GM12875 (cell line): Measurements from ENCODE around the gene UTP25.
"Not testable (repeated sequence)": the region's sequence is repeated elsewhere in the genome, so short reads cannot be mapped to it uniquely, and the experiment has no call there.

Experiments
- H3K4me3 ChIP-seq: one replicate; pipeline ENCODE4 v1.5.1; 2011; ENCODE audit warnings: low read depth, low read length, control low read depth
- TF ChIP-seq, protein P1 (sequence below): IDR thresholded peaks from 2 replicates; pipeline ENCODE4 v1.5.1; 2011; ENCODE audit warnings: low read depth, mild to moderate bottlenecking, control low read depth, inconsistent platforms, low read length, moderate library complexity, borderline replicate concordance; ENCODE audit not compliant: insufficient read depth

The UTP25 gene

DNA sequence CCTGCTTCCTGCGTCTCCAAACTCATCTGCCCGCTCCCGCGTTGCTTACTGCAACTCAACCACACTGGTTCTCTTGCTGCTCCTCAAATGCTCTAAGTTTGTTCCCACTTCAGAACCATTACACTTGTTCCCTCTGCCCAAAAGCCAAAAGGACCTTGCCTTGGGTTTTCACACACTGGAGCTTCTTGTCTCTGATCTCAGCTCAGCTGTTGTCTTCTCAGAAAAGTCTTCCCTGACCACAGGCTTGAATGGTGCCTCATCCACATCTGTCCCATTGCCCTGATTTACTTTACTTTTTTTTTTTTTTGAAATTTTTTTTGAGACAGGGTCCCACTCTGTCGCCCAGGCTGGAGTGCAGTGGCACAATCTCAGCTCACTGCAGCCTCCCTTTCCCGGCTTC lies 66.0 kb downstream of the UTP25 start:
- TF ChIP-seq, protein P1, sequence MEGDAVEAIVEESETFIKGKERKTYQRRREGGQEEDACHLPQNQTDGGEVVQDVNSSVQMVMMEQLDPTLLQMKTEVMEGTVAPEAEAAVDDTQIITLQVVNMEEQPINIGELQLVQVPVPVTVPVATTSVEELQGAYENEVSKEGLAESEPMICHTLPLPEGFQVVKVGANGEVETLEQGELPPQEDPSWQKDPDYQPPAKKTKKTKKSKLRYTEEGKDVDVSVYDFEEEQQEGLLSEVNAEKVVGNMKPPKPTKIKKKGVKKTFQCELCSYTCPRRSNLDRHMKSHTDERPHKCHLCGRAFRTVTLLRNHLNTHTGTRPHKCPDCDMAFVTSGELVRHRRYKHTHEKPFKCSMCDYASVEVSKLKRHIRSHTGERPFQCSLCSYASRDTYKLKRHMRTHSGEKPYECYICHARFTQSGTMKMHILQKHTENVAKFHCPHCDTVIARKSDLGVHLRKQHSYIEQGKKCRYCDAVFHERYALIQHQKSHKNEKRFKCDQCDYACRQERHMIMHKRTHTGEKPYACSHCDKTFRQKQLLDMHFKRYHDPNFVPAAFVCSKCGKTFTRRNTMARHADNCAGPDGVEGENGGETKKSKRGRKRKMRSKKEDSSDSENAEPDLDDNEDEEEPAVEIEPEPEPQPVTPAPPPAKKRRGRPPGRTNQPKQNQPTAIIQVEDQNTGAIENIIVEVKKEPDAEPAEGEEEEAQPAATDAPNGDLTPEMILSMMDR, result no peak
- H3K4me3 ChIP-seq, result no peak overlapping the region

DNA sequence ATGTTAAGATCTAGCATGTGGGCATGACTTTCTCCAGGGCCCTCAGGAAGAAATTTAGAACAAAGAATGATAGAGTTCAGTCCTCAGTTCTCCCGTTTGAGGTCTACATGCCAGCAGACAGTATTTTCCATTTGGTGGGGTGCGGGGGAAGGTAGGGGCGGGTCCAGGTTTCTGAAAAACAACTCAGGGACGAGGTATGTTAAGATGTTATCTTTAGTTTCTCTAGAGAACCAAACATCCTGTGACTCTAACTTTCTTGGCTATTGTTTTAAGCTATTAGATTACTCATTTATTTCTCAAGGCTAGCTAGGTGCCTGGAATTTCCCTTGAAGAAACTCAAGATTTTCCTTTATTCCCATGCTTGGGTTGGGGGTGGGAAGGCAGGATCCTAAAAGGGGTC lies 67.9 kb downstream of the UTP25 start:
- TF ChIP-seq, protein P1, result no peak
- no peak overlapping the region for H3K4me3 ChIP-seq

DNA sequence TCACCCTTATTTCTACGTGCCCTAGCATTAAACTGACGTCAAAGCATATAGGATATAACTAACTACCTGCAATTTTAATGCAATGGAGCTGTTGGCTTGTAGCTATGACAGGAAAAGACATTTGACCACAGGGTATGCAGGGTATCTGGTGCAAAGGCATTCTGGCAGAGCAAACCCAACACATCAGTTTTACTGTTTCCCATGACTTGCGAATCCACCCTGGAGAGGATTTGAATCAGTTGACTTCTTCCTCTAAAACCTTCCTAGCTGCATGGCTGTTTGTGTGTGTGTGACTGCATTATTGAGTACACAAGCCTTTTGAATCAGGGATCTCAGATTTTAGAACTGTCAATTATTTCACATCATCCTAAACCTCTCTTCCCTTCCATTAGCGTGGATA lies 68.6 kb downstream of the UTP25 start:
- H3K4me3 ChIP-seq, result no peak overlapping the region
- TF ChIP-seq, protein P1, result no peak

DNA sequence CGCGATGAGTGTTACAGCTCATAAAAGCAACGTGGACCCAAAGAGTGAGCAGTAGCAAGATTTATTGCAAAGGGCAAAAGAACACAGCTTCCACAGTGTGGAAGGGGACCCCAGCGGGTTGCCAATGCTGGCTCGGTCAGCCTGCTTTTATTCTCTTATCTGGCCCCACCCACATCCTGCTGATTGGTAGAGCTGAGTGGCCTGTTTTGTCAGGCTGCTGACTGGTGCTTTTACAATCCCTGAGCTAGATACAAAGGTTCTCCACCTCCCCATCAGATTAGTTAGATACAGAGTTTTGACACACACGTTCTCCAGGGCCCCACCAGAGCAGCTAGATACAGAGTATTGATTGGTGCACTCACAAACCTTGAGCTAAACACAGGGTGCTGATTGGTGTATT lies 70.5 kb downstream of the UTP25 start:
- H3K4me3 ChIP-seq, result not testable (repeated sequence)

DNA sequence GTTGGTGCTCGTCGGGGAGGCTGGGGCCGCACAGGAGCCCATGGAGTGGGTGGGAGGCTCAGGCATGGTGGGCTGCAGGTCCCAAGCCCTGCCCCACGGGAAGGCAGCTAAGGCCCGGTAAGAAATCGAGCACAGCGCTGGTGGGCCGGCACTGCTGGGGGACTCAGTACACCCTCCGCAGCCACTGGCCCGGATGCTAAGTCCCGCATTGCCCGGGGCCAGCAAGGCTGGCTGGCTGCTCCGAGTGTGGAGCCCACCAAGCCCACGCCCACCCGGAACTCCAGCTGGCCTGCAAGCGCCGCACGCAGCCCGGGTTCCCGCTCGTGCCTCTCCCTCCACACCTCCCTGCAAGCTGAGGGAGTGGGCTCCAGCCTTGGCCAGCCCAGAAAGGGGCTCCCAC lies 71.1 kb downstream of the UTP25 start:
- not testable (repeated sequence) for H3K4me3 ChIP-seq

DNA sequence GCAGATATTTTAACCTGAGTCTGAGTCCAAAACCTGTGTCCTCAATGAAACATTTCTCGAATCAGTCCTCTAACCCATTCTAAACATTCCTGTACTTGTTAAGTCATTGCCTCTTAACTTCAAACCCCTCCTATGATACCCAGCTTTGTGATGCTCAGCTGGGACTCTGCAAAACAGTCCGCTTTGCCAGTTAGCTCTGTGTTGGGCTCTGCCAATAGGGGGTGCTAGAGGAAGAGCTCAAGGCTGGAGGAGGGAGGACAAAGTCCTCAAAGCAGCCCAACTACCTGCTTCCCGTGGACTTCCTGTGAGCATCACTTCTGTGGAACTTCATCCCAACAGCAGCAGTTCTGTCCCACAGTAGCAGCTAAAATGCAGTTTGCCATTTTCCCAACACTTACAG lies 72.2 kb downstream of the UTP25 start:
- H3K4me3 ChIP-seq, result no peak overlapping the region
- TF ChIP-seq, protein P1, result peak; percentile 77

DNA sequence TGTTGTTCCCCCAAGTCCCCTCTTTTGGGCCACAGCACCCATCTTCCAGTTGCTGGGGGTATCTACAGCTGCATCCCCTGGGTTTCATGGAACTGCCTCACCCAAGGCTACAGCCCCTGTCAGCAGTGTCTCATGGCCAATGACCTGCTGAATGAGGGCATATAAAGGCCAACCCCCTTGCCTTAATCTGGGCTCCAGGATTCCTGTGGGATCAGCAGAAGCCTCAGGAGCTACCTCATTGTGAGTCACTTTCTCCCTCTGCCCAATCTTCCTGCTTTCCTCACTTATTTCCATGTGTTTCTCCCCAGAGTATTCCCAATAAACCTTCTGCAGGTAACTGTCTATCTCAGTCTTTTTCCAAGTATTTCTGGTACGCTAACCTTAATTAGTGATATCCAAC lies 73.0 kb downstream of the UTP25 start:
- TF ChIP-seq, protein P1, result no peak
- no peak overlapping the region for H3K4me3 ChIP-seq

DNA sequence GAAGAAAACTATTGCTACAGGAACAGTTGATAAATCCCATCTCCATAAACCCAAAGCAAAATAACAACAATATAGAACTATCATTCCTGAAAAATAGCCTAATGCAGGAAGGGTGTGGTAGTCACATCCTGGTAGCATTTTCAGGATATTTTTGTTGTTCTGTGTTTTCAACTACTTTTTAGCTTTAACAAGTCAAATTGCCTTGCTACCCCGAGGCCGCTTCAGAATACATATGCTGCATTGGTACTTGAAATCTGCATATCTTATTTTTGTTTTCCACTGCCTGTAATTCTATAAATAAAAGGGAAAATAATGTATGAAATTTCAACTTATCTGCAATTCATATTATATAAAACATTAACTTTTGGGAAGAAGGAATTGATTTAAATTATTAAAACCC lies 73.4 kb downstream of the UTP25 start:
- TF ChIP-seq, protein P1, result no peak
- H3K4me3 ChIP-seq, result no peak overlapping the region

DNA sequence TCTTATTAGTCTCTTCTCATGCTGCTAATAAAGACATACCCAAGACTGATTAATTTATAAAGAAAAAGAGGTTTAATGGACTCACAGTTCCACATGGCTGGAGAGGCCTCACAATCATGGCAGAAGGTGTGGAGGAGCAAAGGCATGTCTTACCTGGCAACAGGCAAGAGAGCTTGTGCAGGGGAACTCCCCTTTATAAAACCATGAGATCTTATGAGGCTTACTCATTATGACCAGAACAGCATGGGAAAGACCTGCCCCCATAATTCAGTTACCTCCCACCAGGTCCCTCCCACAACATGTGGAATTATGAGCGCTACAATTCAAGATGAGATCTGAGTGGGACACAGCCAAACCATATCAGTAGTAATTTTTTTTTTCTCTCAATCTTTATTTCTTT lies 77.0 kb downstream of the UTP25 start:
- H3K4me3 ChIP-seq, result not testable (repeated sequence)
